ENCODE measurements around the gene EIF2S1. TPM values are rescaled to one million over a fixed set of nuclear protein-coding genes. Genes with fewer than 3 reads are reported as not detected.
"Not testable (repeated sequence)": the region's sequence is repeated elsewhere in the genome, so short reads cannot be mapped to it uniquely, and the experiment has no call there.

The EIF2S1 gene
- total and polyA plus RNA-seq, 2 donors from 2014 or later: 52.8 to 78.2 TPM

- TF ChIP-seq CTCF (IDR thresholded peaks at IDR 0.05; ENCODE audit: borderline replicate concordance, extremely low read depth, insufficient read depth): no peak
- Histone ChIP-seq H3K27ac (ENCODE audit: low read depth in 2 of 2, low read length in 2 of 2) (no peak overlapping the region), H3K9me3 (ENCODE audit: control insufficient read depth in 2 of 3, insufficient read depth in 1 of 3, low read length in 3 of 3) (no peaks in the 10 kb centered on the region), H3K4me3 (ENCODE audit: low read length in 3 of 3) (no peak overlapping the region), H3K9ac (ENCODE audit: low read length in 3 of 3) (no peak overlapping the region), H3K36me3 (ENCODE audit: control insufficient read depth in 2 of 3, insufficient read depth in 3 of 3, low read length in 3 of 3) (peaks cover 2 to 9% (median 6%) of the 10 kb centered on the region in 3 donors), H3K27me3 (ENCODE audit: control insufficient read depth, insufficient read depth, low read length) (no peaks in the 10 kb centered on the region), H3K4me1 (ENCODE audit: control insufficient read depth in 2 of 3, insufficient read depth in 2 of 3, low read depth in 1 of 3, low read length in 3 of 3) (no peaks in the 10 kb centered on the region)
- no peak for FAIRE-seq
- intact Hi-C loops (cut with DNase I): no loop called here
- peak in 2 of 5 donors; percentile 8 to 25 for DNase-seq
Measured at GRCh38 chr14:67317822-67318221, 42.3 kb upstream of the EIF2S1 start.

GRCh38 chr14:67319142-67319541 is 41.0 kb upstream of the EIF2S1 start:
- Histone ChIP-seq H3K9me3 (ENCODE audit: control insufficient read depth in 2 of 3, insufficient read depth in 1 of 3, low read length in 3 of 3) (no peaks in the 10 kb centered on the region), H3K9ac (ENCODE audit: low read length in 3 of 3) (no peak overlapping the region), H3K36me3 (ENCODE audit: control insufficient read depth in 2 of 3, insufficient read depth in 3 of 3, low read length in 3 of 3) (peaks cover 0 to 16% (median 2%) of the 10 kb centered on the region in 3 donors), H3K27ac (ENCODE audit: low read depth in 2 of 2, low read length in 2 of 2) (no peak overlapping the region), H3K4me1 (ENCODE audit: control insufficient read depth in 2 of 3, insufficient read depth in 2 of 3, low read depth in 1 of 3, low read length in 3 of 3) (no peaks in the 10 kb centered on the region), H3K27me3 (ENCODE audit: control insufficient read depth, insufficient read depth, low read length) (no peaks in the 10 kb centered on the region), H3K4me3 (ENCODE audit: low read length in 3 of 3) (no peak overlapping the region)
- intact Hi-C loops (cut with DNase I): no loop called here
- FAIRE-seq (no peak), DNase-seq (peak in 1 of 5 donors; percentile 2)
- no peak for TF ChIP-seq CTCF (IDR thresholded peaks at IDR 0.05; ENCODE audit: borderline replicate concordance, extremely low read depth, insufficient read depth)

GRCh38 chr14:67329666-67330065 is 30.5 kb upstream of the EIF2S1 start:
- DNase-seq; H3K9me3 ChIP-seq (ENCODE audit: control insufficient read depth in 2 of 3, insufficient read depth in 1 of 3, low read length in 3 of 3); H3K9ac ChIP-seq (ENCODE audit: low read length in 3 of 3); H3K27ac ChIP-seq (ENCODE audit: low read depth in 2 of 2, low read length in 2 of 2); FAIRE-seq; H3K4me1 ChIP-seq (ENCODE audit: control insufficient read depth in 2 of 3, insufficient read depth in 2 of 3, low read depth in 1 of 3, low read length in 3 of 3); H3K27me3 ChIP-seq (ENCODE audit: control insufficient read depth, insufficient read depth, low read length); H3K4me3 ChIP-seq (ENCODE audit: low read length in 3 of 3); intact Hi-C loops (cut with DNase I): not testable (repeated sequence)
- H3K36me3 ChIP-seq (ENCODE audit: control insufficient read depth in 2 of 3, insufficient read depth in 3 of 3, low read length in 3 of 3): peaks cover 13 to 20% (median 13%) of the 10 kb centered on the region in 3 donors

GRCh38 chr14:67331368-67332125 is 28.6 kb upstream of the EIF2S1 start:
- no peak for FAIRE-seq
- Histone ChIP-seq H3K9me3 (ENCODE audit: control insufficient read depth in 2 of 3, insufficient read depth in 1 of 3, low read length in 3 of 3) (no peaks in the 10 kb centered on the region), H3K4me3 (ENCODE audit: low read length in 3 of 3) (no peak overlapping the region), H3K27ac (ENCODE audit: low read depth in 2 of 2, low read length in 2 of 2) (no peak overlapping the region), H3K27me3 (ENCODE audit: control insufficient read depth, insufficient read depth, low read length) (no peaks in the 10 kb centered on the region), H3K36me3 (ENCODE audit: control insufficient read depth in 2 of 3, insufficient read depth in 3 of 3, low read length in 3 of 3) (peaks cover 8 to 24% (median 15%) of the 10 kb centered on the region in 3 donors), H3K9ac (ENCODE audit: low read length in 3 of 3) (no peak overlapping the region), H3K4me1 (ENCODE audit: control insufficient read depth in 2 of 3, insufficient read depth in 2 of 3, low read depth in 1 of 3, low read length in 3 of 3) (no peaks in the 10 kb centered on the region)
- intact Hi-C loops (cut with DNase I): no loop called here
- no peak for TF ChIP-seq CTCF (IDR thresholded peaks at IDR 0.05; ENCODE audit: borderline replicate concordance, extremely low read depth, insufficient read depth)
- no peak for DNase-seq

Measured in kidney (tissue), 14 donors.